ENCODE data around the gene GNB1L. TPM values are rescaled to one million over a fixed set of nuclear protein-coding genes. Genes with fewer than 3 reads are reported as not detected.

GNB1L gene
- total RNA-seq, 1 experiment from 2014 or later = 18.0 TPM

- TF ChIP-seq, protein P1, sequence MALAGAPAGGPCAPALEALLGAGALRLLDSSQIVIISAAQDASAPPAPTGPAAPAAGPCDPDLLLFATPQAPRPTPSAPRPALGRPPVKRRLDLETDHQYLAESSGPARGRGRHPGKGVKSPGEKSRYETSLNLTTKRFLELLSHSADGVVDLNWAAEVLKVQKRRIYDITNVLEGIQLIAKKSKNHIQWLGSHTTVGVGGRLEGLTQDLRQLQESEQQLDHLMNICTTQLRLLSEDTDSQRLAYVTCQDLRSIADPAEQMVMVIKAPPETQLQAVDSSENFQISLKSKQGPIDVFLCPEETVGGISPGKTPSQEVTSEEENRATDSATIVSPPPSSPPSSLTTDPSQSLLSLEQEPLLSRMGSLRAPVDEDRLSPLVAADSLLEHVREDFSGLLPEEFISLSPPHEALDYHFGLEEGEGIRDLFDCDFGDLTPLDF (CRISPR knock-in tag; IDR thresholded peaks at IDR 0.05) = no peak
- peak; percentile 22; the same call in 1 of the 2 replicates for TF ChIP-seq ESRRA (CRISPR knock-in tag; IDR thresholded peaks at IDR 0.05; ENCODE audit: borderline replicate concordance)
- no peak for TF ChIP-seq TEAD1 (CRISPR knock-in tag; IDR thresholded peaks at IDR 0.05)
- TF ChIP-seq ZNF317 (CRISPR knock-in tag; IDR thresholded peaks at IDR 0.05; ENCODE audit: borderline replicate concordance, low read depth) = no peak
- TF ChIP-seq E2F5 (CRISPR knock-in tag; IDR thresholded peaks at IDR 0.05) = no peak; the same call in 1 of the 2 replicates
- TF ChIP-seq, protein P2, sequence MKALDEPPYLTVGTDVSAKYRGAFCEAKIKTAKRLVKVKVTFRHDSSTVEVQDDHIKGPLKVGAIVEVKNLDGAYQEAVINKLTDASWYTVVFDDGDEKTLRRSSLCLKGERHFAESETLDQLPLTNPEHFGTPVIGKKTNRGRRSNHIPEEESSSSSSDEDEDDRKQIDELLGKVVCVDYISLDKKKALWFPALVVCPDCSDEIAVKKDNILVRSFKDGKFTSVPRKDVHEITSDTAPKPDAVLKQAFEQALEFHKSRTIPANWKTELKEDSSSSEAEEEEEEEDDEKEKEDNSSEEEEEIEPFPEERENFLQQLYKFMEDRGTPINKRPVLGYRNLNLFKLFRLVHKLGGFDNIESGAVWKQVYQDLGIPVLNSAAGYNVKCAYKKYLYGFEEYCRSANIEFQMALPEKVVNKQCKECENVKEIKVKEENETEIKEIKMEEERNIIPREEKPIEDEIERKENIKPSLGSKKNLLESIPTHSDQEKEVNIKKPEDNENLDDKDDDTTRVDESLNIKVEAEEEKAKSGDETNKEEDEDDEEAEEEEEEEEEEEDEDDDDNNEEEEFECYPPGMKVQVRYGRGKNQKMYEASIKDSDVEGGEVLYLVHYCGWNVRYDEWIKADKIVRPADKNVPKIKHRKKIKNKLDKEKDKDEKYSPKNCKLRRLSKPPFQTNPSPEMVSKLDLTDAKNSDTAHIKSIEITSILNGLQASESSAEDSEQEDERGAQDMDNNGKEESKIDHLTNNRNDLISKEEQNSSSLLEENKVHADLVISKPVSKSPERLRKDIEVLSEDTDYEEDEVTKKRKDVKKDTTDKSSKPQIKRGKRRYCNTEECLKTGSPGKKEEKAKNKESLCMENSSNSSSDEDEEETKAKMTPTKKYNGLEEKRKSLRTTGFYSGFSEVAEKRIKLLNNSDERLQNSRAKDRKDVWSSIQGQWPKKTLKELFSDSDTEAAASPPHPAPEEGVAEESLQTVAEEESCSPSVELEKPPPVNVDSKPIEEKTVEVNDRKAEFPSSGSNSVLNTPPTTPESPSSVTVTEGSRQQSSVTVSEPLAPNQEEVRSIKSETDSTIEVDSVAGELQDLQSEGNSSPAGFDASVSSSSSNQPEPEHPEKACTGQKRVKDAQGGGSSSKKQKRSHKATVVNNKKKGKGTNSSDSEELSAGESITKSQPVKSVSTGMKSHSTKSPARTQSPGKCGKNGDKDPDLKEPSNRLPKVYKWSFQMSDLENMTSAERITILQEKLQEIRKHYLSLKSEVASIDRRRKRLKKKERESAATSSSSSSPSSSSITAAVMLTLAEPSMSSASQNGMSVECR (CRISPR knock-in tag; IDR thresholded peaks at IDR 0.05; ENCODE audit: borderline replicate concordance) = no peak
- no peak for TF ChIP-seq NR1H2 (CRISPR knock-in tag; IDR thresholded peaks at IDR 0.05)
- no peak for TF ChIP-seq IRF1 (CRISPR knock-in tag; IDR thresholded peaks at IDR 0.05)
- TF ChIP-seq E2F4 (CRISPR knock-in tag; IDR thresholded peaks at IDR 0.05; ENCODE audit: borderline replicate concordance, low read depth) = no peak
- TF ChIP-seq, protein P3, sequence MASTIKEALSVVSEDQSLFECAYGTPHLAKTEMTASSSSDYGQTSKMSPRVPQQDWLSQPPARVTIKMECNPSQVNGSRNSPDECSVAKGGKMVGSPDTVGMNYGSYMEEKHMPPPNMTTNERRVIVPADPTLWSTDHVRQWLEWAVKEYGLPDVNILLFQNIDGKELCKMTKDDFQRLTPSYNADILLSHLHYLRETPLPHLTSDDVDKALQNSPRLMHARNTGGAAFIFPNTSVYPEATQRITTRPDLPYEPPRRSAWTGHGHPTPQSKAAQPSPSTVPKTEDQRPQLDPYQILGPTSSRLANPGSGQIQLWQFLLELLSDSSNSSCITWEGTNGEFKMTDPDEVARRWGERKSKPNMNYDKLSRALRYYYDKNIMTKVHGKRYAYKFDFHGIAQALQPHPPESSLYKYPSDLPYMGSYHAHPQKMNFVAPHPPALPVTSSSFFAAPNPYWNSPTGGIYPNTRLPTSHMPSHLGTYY (CRISPR knock-in tag; IDR thresholded peaks at IDR 0.05) = no peak
- TF ChIP-seq, protein P4, sequence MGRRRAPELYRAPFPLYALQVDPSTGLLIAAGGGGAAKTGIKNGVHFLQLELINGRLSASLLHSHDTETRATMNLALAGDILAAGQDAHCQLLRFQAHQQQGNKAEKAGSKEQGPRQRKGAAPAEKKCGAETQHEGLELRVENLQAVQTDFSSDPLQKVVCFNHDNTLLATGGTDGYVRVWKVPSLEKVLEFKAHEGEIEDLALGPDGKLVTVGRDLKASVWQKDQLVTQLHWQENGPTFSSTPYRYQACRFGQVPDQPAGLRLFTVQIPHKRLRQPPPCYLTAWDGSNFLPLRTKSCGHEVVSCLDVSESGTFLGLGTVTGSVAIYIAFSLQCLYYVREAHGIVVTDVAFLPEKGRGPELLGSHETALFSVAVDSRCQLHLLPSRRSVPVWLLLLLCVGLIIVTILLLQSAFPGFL (CRISPR knock-in tag; IDR thresholded peaks at IDR 0.05; ENCODE audit: borderline replicate concordance) = no peak
- no peak for TF ChIP-seq USF1 (CRISPR knock-in tag; IDR thresholded peaks at IDR 0.05)
Measured at GRCh38 chr22:19891317-19892256, 36.9 kb upstream of the GNB1L start (continued).

All from WTC11 (cell line).